ENCODE results near the gene AHDC1. TPM values are rescaled to one million over a fixed set of nuclear protein-coding genes. Genes with fewer than 3 reads are reported as not detected.

The AHDC1 gene
- total RNA-seq, 1 donor from 2014 or later = 124 TPM

GRCh38 chr1:27609618-27610240 is 5.8 kb upstream of the AHDC1 start:
- Mint-ChIP-seq H3K4me1 (ENCODE audit: unreplicated experiment) (peaks cover 6% of the 10 kb centered on the region), H3K9me3 (ENCODE audit: unreplicated experiment) (no peaks in the 10 kb centered on the region), H3K27ac (ENCODE audit: unreplicated experiment) (no peak overlapping the region), H3K36me3 (ENCODE audit: unreplicated experiment) (no peaks in the 10 kb centered on the region), H3K4me3 (ENCODE audit: unreplicated experiment) (no peak overlapping the region), H3K27me3 (ENCODE audit: unreplicated experiment) (no peaks in the 10 kb centered on the region)
- TF ChIP-seq, protein P1, sequence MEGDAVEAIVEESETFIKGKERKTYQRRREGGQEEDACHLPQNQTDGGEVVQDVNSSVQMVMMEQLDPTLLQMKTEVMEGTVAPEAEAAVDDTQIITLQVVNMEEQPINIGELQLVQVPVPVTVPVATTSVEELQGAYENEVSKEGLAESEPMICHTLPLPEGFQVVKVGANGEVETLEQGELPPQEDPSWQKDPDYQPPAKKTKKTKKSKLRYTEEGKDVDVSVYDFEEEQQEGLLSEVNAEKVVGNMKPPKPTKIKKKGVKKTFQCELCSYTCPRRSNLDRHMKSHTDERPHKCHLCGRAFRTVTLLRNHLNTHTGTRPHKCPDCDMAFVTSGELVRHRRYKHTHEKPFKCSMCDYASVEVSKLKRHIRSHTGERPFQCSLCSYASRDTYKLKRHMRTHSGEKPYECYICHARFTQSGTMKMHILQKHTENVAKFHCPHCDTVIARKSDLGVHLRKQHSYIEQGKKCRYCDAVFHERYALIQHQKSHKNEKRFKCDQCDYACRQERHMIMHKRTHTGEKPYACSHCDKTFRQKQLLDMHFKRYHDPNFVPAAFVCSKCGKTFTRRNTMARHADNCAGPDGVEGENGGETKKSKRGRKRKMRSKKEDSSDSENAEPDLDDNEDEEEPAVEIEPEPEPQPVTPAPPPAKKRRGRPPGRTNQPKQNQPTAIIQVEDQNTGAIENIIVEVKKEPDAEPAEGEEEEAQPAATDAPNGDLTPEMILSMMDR (IDR thresholded peaks at IDR 0.05) = no peak
- DNase-seq (ENCODE audit: extremely low spot score, unreplicated experiment) = no peak

DNA sequence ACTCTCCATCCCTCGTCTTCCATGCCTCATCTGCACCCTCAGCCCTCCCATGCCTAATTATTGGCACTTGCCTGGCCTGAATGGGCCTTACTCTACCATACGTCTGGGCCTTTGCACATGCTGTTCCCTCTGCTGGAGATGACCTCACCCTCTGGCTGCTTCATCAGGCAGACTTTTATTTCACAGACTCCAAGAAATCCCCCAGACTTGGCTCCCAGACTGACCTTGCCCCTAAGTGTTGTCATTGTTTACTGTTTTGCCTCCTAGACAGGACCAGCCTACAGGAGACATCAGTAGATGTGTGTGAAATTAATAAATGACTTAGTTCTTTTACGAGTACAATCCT is 5.2 kb upstream of the AHDC1 start:
- peaks cover 8% of the 10 kb centered on the region for H3K4me1 Mint-ChIP-seq (ENCODE audit: unreplicated experiment)
- no peaks in the 10 kb centered on the region for H3K9me3 Mint-ChIP-seq (ENCODE audit: unreplicated experiment)
- DNase-seq (ENCODE audit: extremely low spot score, unreplicated experiment) = no peak
- no peak overlapping the region for H3K4me3 Mint-ChIP-seq (ENCODE audit: unreplicated experiment)
- no peaks in the 10 kb centered on the region for H3K27me3 Mint-ChIP-seq (ENCODE audit: unreplicated experiment)
- H3K36me3 Mint-ChIP-seq (ENCODE audit: unreplicated experiment) = no peaks in the 10 kb centered on the region
- no peak overlapping the region for H3K27ac Mint-ChIP-seq (ENCODE audit: unreplicated experiment)
- TF ChIP-seq, protein P1 (IDR thresholded peaks at IDR 0.05) = no peak

DNA sequence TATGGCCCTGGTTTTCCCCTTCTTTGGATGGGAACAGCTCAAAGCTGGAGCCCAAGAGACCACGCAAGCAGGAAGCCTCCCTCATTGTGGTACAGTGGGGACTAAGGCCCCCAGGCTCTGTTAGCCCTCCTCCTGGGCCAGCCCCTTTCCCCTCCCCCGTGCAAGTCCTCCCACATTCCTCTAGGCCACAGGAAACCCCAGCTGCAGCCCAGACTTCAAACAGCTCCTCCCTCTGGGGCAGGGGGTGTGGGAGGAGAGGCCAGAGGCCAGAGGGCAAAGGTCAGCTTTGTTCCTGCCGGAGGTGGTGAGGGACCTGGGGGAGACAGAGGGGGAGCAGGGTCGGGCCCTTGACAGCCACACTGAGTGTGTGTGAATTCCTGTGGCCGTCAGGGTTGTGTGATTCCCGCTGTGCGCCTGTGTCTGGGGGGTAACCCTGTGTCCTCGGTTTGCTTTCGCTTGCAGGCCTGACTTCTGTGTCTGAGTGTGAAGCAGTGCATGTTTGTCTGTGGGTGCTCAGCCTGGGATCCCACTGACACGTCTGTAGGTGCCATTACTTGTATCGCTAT is 3.4 kb upstream of the AHDC1 start:
- TF ChIP-seq, protein P1 (IDR thresholded peaks at IDR 0.05) = no peak
- DNase-seq (ENCODE audit: extremely low spot score, unreplicated experiment) = no peak
- peaks cover 8% of the 10 kb centered on the region for H3K4me1 Mint-ChIP-seq (ENCODE audit: unreplicated experiment)
- H3K9me3 Mint-ChIP-seq (ENCODE audit: unreplicated experiment) = no peaks in the 10 kb centered on the region
- no peaks in the 10 kb centered on the region for H3K27me3 Mint-ChIP-seq (ENCODE audit: unreplicated experiment)
- H3K27ac Mint-ChIP-seq (ENCODE audit: unreplicated experiment) = peak overlapping the region; percentile 82
- H3K36me3 Mint-ChIP-seq (ENCODE audit: unreplicated experiment) = no peaks in the 10 kb centered on the region
- no peak overlapping the region for H3K4me3 Mint-ChIP-seq (ENCODE audit: unreplicated experiment)

DNA sequence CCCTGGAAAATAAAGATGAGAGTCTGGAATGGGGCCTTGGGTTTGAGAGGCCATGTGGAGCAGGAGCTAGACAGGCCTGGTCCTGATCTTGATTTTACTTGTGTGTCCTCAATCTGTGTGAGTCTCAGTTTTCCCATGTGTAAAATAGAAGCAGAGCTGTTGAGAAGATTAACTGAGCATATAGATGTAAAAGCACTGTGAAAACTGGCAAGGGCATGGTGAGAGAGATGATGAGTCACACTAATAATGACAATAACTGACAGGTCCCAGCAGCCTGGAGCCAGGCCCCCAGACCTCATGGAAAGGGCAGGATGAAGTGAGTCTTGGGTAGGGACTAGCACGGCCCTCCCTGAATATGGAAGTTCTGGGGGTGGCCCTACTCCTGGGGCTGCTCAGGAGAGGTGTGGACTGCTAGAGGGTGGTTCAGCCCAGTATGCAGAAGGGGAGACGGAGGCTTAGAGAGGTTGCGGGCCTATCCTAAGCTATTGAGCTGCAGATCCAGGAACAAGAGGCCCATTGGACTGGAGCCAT is 2.8 kb upstream of the AHDC1 start:
- TF ChIP-seq, protein P1 (IDR thresholded peaks at IDR 0.05) = no peak
- Mint-ChIP-seq H3K9me3 (ENCODE audit: unreplicated experiment) (no peaks in the 10 kb centered on the region), H3K27ac (ENCODE audit: unreplicated experiment) (peak overlapping the region; percentile 82), H3K4me1 (ENCODE audit: unreplicated experiment) (peaks cover 10% of the 10 kb centered on the region), H3K4me3 (ENCODE audit: unreplicated experiment) (no peak overlapping the region), H3K36me3 (ENCODE audit: unreplicated experiment) (no peaks in the 10 kb centered on the region), H3K27me3 (ENCODE audit: unreplicated experiment) (no peaks in the 10 kb centered on the region)
- no peak for DNase-seq (ENCODE audit: extremely low spot score, unreplicated experiment)

DNA sequence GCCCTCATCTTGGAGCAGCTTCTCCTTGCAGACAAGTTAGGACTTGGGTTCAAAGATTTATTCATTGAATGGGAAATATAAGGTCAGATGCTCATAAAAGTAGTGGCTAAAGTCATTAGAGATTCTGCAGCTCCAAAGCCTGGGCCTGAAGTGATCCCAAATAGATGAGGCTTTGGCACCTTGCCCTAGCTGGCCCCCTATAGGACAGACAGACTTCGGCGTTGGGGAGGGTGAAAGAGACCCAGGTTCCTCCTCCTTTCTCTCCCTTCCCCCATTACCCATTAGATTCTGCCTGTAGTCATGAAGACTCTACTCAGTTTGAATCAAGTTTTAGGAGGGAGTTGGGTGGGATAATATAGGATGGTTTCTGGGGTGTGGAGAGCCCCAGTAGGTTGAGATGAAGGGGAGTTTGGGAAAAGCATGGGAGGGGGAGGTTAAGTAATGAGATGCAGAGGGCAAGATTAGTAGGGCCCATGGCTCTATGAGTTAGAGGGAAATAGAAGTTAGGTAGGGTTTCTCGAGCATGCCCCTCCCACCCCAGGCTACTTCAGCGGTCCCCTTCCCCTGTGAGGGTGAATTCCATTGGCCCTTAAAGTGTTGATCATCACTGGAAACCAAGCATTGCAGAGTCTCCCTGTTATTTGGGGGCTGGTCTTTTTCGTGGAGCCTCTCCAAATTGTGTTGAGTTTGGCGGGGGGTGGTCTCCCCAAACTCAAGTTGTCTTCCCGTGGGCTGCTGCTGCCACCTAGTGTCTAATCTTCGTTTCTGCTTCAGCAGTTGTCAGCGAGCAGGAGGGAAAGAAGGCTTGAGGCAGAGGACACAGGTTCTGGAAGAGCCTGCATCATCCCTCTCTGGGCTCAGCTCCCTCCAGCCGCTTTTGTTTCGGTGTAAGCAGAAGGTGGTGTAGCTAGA is 2.1 kb upstream of the AHDC1 start:
- TF ChIP-seq, protein P1 (IDR thresholded peaks at IDR 0.05) = peak; percentile 95
- Mint-ChIP-seq H3K27ac (ENCODE audit: unreplicated experiment) (peak overlapping the region; percentile 82), H3K27me3 (ENCODE audit: unreplicated experiment) (no peaks in the 10 kb centered on the region), H3K4me3 (ENCODE audit: unreplicated experiment) (no peak overlapping the region), H3K9me3 (ENCODE audit: unreplicated experiment) (no peaks in the 10 kb centered on the region), H3K36me3 (ENCODE audit: unreplicated experiment) (no peaks in the 10 kb centered on the region), H3K4me1 (ENCODE audit: unreplicated experiment) (peaks cover 10% of the 10 kb centered on the region)
- no peak for DNase-seq (ENCODE audit: extremely low spot score, unreplicated experiment)
